Measurements from ENCODE around the gene CGB3. TPM values are rescaled to one million over a fixed set of nuclear protein-coding genes. Genes with fewer than 3 reads are reported as not detected.
"Not testable (repeated sequence)": the region's sequence is repeated elsewhere in the genome, so short reads cannot be mapped to it uniquely, and the experiment has no call there.

CGB3 gene
- total RNA-seq, 4 donors from 2014 or later, result not detected

GRCh38 chr19:49036815-49037214, 12.7 kb upstream of the CGB3 start, which contains the start of gene CGB1:
CGB1 (minus strand) TSS chr19:49036895; CDS start chr19:49036711, 184 bp downstream.
- not testable (repeated sequence) for H3K27ac ChIP-seq, ATAC-seq, H3K4me1 ChIP-seq, H3K4me3 ChIP-seq, H3K36me3 ChIP-seq, H3K9me3 ChIP-seq
- 38 to 73% methylated on average over 7 to 8 of the region's 18 CpGs for WGBS, 2 donors (ENCODE audit: low coverage in 1 of 2)
- H3K27me3 ChIP-seq, result peaks cover 15% of the 10 kb centered on the region

- not testable (repeated sequence) for H3K27ac ChIP-seq, H3K36me3 ChIP-seq, H3K9me3 ChIP-seq, H3K4me1 ChIP-seq, H3K4me3 ChIP-seq, ATAC-seq
- TF ChIP-seq CTCF (IDR thresholded peaks at IDR 0.05), result peak in 2 of 4 experiments; percentile 18 to 20
- peaks cover 19% of the 10 kb centered on the region for H3K27me3 ChIP-seq
- WGBS, 2 donors (ENCODE audit: low coverage in 1 of 2), result 5 to 26% methylated on average over 8 to 13 of the region's 28 CpGs
These were observed 7.6 kb upstream of the CGB3 start, which contains the start of gene CGB2 for GRCh38 chr19:49031642-49032301. CGB2 (plus strand) TSS chr19:49031890; CDS start chr19:49032096, 206 bp downstream.

- not testable (repeated sequence) for H3K27ac ChIP-seq, ATAC-seq, H3K4me3 ChIP-seq, H3K36me3 ChIP-seq, H3K4me1 ChIP-seq, H3K9me3 ChIP-seq
- WGBS, 2 donors (ENCODE audit: low coverage in 1 of 2), result 80 to 94% methylated on average over 1 to 4 of the region's 8 CpGs
- H3K27me3 ChIP-seq, result peaks cover 19% of the 10 kb centered on the region
These were observed 6.2 kb upstream of the CGB3 start for GRCh38 chr19:49030323-49030722.

- not testable (repeated sequence) for H3K4me1 ChIP-seq, ATAC-seq, H3K27ac ChIP-seq, H3K4me3 ChIP-seq, H3K36me3 ChIP-seq, H3K9me3 ChIP-seq
- WGBS, 2 donors (ENCODE audit: low coverage in 1 of 2), result 83% methylated on average over 2 of the region's 14 CpGs; no CpG with 5 or more reads in 1 of the 2 donors
- H3K27me3 ChIP-seq, result peaks cover 15% of the 10 kb centered on the region
These were observed 5.6 kb upstream of the CGB3 start for GRCh38 chr19:49029749-49030148.

- not testable (repeated sequence) for H3K27me3 ChIP-seq, H3K4me3 ChIP-seq, H3K27ac ChIP-seq, H3K36me3 ChIP-seq, H3K9me3 ChIP-seq, H3K4me1 ChIP-seq, ATAC-seq
- 66% methylated on average over 3 of the region's 9 CpGs; no CpG with 5 or more reads in 1 of the 2 donors for WGBS, 2 donors (ENCODE audit: low coverage in 1 of 2)
These were observed 4.6 kb upstream of the CGB3 start for GRCh38 chr19:49028686-49029085.

- H3K27me3 ChIP-seq, result peaks cover 15% of the 10 kb centered on the region
- not testable (repeated sequence) for H3K4me1 ChIP-seq, ATAC-seq, H3K4me3 ChIP-seq, H3K36me3 ChIP-seq, H3K9me3 ChIP-seq, H3K27ac ChIP-seq
- WGBS, 2 donors (ENCODE audit: low coverage in 1 of 2), result no CpG with 5 or more reads among the region's 23 CpGs
These were observed 1.5 kb upstream of the CGB3 start for GRCh38 chr19:49025599-49025998.

GRCh38 chr19:49025088-49025487, 955 bp upstream of the CGB3 start:
- WGBS, 2 donors (ENCODE audit: low coverage in 1 of 2), result no CpG with 5 or more reads among the region's 6 CpGs
- not testable (repeated sequence) for H3K4me3 ChIP-seq, H3K36me3 ChIP-seq, H3K27ac ChIP-seq, ATAC-seq, H3K9me3 ChIP-seq, H3K4me1 ChIP-seq
- H3K27me3 ChIP-seq, result peaks cover 20% of the 10 kb centered on the region

- WGBS, 2 donors (ENCODE audit: low coverage in 1 of 2), result 90 to 92% methylated on average over 4 to 9 of the region's 9 CpGs
- H3K27me3 ChIP-seq, result peaks cover 50% of the 10 kb centered on the region
- ATAC-seq, result no peak
- H3K27ac ChIP-seq, result no peak overlapping the region
- H3K4me1 ChIP-seq, result peaks cover 0 to 27% (median 7%) of the 10 kb centered on the region in 3 donors
- H3K9me3 ChIP-seq, result no peaks in the 10 kb centered on the region
- no peaks in the 10 kb centered on the region for H3K36me3 ChIP-seq
- no peak overlapping the region for H3K4me3 ChIP-seq
- TF ChIP-seq POLR2AphosphoS5 (IDR thresholded peaks at IDR 0.05), result no peak
- TF ChIP-seq EP300 (IDR thresholded peaks at IDR 0.05), result no peak
- TF ChIP-seq CTCF (IDR thresholded peaks at IDR 0.05), result no peak
- no peak for TF ChIP-seq POLR2A (IDR thresholded peaks at IDR 0.05)
These were observed 2.0 kb downstream of the CGB3 start for GRCh38 chr19:49022116-49022515.
